ENCODE results near the gene CRYBA2. TPM values are rescaled to one million over a fixed set of nuclear protein-coding genes. Genes with fewer than 3 reads are reported as not detected.

CRYBA2 gene
- total and polyA plus RNA-seq, 2 donors (not counting 3 experiments of a cell fraction or from before 2014, with no cell fraction given) = not detected

GRCh38 chr2:219026946-219027345, 33.7 kb upstream of the CRYBA2 start:
- H4K20me1 ChIP-seq (replicated peaks; ENCODE audit: control insufficient read depth, extremely low read depth, insufficient read depth, low read length) = no peaks in the 10 kb centered on the region
- intact Hi-C loops (cut with micrococcal nuclease) = no loop called here
- H2AFZ ChIP-seq (ENCODE audit: low read depth, low read length) = no peak overlapping the region
- H3K36me3 ChIP-seq (ENCODE audit: control insufficient read depth in 2 of 2, extremely low read depth in 1 of 2, insufficient read depth in 2 of 2, low read length in 2 of 2) = no peaks in the 10 kb centered on the region
- no peak for DNase-seq (ENCODE audit: low read depth, low spot score)
- no peak overlapping the region for H3K27ac ChIP-seq (ENCODE audit: insufficient read depth, low read depth, low read length)
- no peak overlapping the region for H3K4me2 ChIP-seq (ENCODE audit: insufficient read depth, low read length)
- no TSS peak for BruUV-seq (replicated peaks)
- CTCF ChIA-PET = interaction anchor here (1.0 to 9.9 kb wide), 6 partner anchors 9 to 129 kb away, joined by 3 to 418 read pairs (median 12); partner anchors contain the start of gene NHEJ1
- TF ChIP-seq POLR2A (IDR thresholded peaks at IDR 0.05; ENCODE audit: low read depth, low read length) = no peak
- no peak for TF ChIP-seq MYC (IDR thresholded peaks at IDR 0.05; ENCODE audit: low read depth, low read length)
- TF ChIP-seq EZH2 (IDR thresholded peaks at IDR 0.05; ENCODE audit: borderline replicate concordance, low read depth, low read length, severe bottlenecking) = no peak
- TF ChIP-seq FOS (IDR thresholded peaks at IDR 0.05; ENCODE audit: borderline replicate concordance, insufficient read depth, low read length) = no peak
- TF ChIP-seq GATA2 (IDR thresholded peaks at IDR 0.05; ENCODE audit: insufficient read depth, insufficient read length, low read depth, low read length) = no peak
- FAIRE-seq = no peak
- no peak overlapping the region for H3K9ac ChIP-seq (replicated peaks; ENCODE audit: extremely low read depth, insufficient read depth, low read length)
- POLR2A ChIA-PET = no interaction called here
- no peaks in the 10 kb centered on the region for H3K4me1 ChIP-seq (ENCODE audit: control insufficient read depth, extremely low read depth, insufficient read depth, low read length)
- no peaks in the 10 kb centered on the region for H3K9me1 ChIP-seq (replicated peaks; ENCODE audit: control insufficient read depth, extremely low read depth, insufficient read depth, low read length)
- H3K9me3 ChIP-seq (replicated peaks; ENCODE audit: control insufficient read depth, insufficient read depth, low read length) = no peaks in the 10 kb centered on the region
- dilution Hi-C loops (cut with MboI; ENCODE audit: extremely low pct_ligation_motif_present, low sequenced_read_pairs) = no loop called here
- H3K4me3 ChIP-seq (replicated peaks in 1 of 3; ENCODE audit: insufficient read depth in 1 of 3, low read depth in 1 of 3, low read length in 3 of 3) = no peak overlapping the region
- peaks cover 0 to 4% of the 10 kb centered on the region in 2 experiments for H3K27me3 ChIP-seq (ENCODE audit: control insufficient read depth in 2 of 2, insufficient read depth in 2 of 2, low read length in 2 of 2)
- no peaks in the 10 kb centered on the region for H3K79me2 ChIP-seq (ENCODE audit: control insufficient read depth, insufficient read depth, low read length)

- Histone ChIP-seq H3K27ac (ENCODE audit: insufficient read depth, low read depth, low read length) (no peak overlapping the region), H3K79me2 (ENCODE audit: control insufficient read depth, insufficient read depth, low read length) (no peaks in the 10 kb centered on the region), H2AFZ (ENCODE audit: low read depth, low read length) (no peak overlapping the region), H3K9ac (replicated peaks; ENCODE audit: extremely low read depth, insufficient read depth, low read length) (no peak overlapping the region), H3K36me3 (ENCODE audit: control insufficient read depth in 2 of 2, extremely low read depth in 1 of 2, insufficient read depth in 2 of 2, low read length in 2 of 2) (no peaks in the 10 kb centered on the region), H3K4me1 (ENCODE audit: control insufficient read depth, extremely low read depth, insufficient read depth, low read length) (no peaks in the 10 kb centered on the region), H4K20me1 (replicated peaks; ENCODE audit: control insufficient read depth, extremely low read depth, insufficient read depth, low read length) (no peaks in the 10 kb centered on the region), H3K9me3 (replicated peaks; ENCODE audit: control insufficient read depth, insufficient read depth, low read length) (no peaks in the 10 kb centered on the region), H3K4me2 (ENCODE audit: insufficient read depth, low read length) (no peak overlapping the region), H3K4me3 (replicated peaks in 1 of 3; ENCODE audit: insufficient read depth in 1 of 3, low read depth in 1 of 3, low read length in 3 of 3) (no peak overlapping the region), H3K9me1 (replicated peaks; ENCODE audit: control insufficient read depth, extremely low read depth, insufficient read depth, low read length) (no peaks in the 10 kb centered on the region), H3K27me3 (ENCODE audit: control insufficient read depth in 2 of 2, insufficient read depth in 2 of 2, low read length in 2 of 2) (peaks cover 0 to 4% of the 10 kb centered on the region in 2 experiments)
- intact Hi-C loops (cut with micrococcal nuclease) = no loop called here
- dilution Hi-C loops (cut with MboI; ENCODE audit: extremely low pct_ligation_motif_present, low sequenced_read_pairs) = no loop called here
- no TSS peak for BruUV-seq (replicated peaks)
- no peak for FAIRE-seq
- no peak for TF ChIP-seq MAX (IDR thresholded peaks at IDR 0.05; ENCODE audit: insufficient read depth, insufficient read length)
- CTCF ChIA-PET = interaction anchor here (0.9 to 9.9 kb wide), 6 partner anchors 8 to 128 kb away, joined by 3 to 418 read pairs (median 12); partner anchors contain the start of gene NHEJ1
- DNase-seq (ENCODE audit: low read depth, low spot score) = no peak
- POLR2A ChIA-PET = no interaction called here
These were observed 32.7 kb upstream of the CRYBA2 start for GRCh38 chr2:219025637-219026585.
